ENCODE data around the gene PARD6G. TPM values are rescaled to one million over a fixed set of nuclear protein-coding genes. Genes with fewer than 3 reads are reported as not detected.

Gene PARD6G
- total RNA-seq, 2 donors from 2014 or later, result 12.3 to 18.7 TPM

- no peaks in the 10 kb centered on the region for H3K36me3 ChIP-seq
- no peak for TF ChIP-seq POLR2A (IDR thresholded peaks at IDR 0.05)
- TF ChIP-seq CTCF (IDR thresholded peaks at IDR 0.05), result no peak
- TF ChIP-seq POLR2AphosphoS5 (IDR thresholded peaks at IDR 0.05), result no peak
- 20% methylated on average over 6 of the region's 6 CpGs for WGBS
- H3K4me1 ChIP-seq (replicated peaks), result no peaks in the 10 kb centered on the region
- no peak overlapping the region for H3K27ac ChIP-seq
- H3K9me3 ChIP-seq, result no peaks in the 10 kb centered on the region
- no peak overlapping the region for H3K4me3 ChIP-seq
- no peak for DNase-seq (ENCODE audit: low spot score)
- no peaks in the 10 kb centered on the region for H3K27me3 ChIP-seq (replicated peaks; ENCODE audit: insufficient read depth)
- intact Hi-C loops (cut with DNase I), result no loop called here
Measured at GRCh38 chr18:80210312-80211083, 36.8 kb downstream of the PARD6G start.

GRCh38 chr18:80208620-80209019, 38.7 kb downstream of the PARD6G start:
- H3K27ac ChIP-seq, result no peak overlapping the region
- no peaks in the 10 kb centered on the region for H3K27me3 ChIP-seq (replicated peaks; ENCODE audit: insufficient read depth)
- no peak overlapping the region for H3K4me3 ChIP-seq
- no peak for DNase-seq (ENCODE audit: low spot score)
- H3K4me1 ChIP-seq (replicated peaks), result no peaks in the 10 kb centered on the region
- no peaks in the 10 kb centered on the region for H3K36me3 ChIP-seq
- H3K9me3 ChIP-seq, result no peaks in the 10 kb centered on the region
- no peak for TF ChIP-seq CTCF (IDR thresholded peaks at IDR 0.05)
- TF ChIP-seq POLR2A (IDR thresholded peaks at IDR 0.05), result no peak
- 94% methylated on average over 4 of the region's 4 CpGs for WGBS
- intact Hi-C loops (cut with DNase I), result no loop called here

DNA sequence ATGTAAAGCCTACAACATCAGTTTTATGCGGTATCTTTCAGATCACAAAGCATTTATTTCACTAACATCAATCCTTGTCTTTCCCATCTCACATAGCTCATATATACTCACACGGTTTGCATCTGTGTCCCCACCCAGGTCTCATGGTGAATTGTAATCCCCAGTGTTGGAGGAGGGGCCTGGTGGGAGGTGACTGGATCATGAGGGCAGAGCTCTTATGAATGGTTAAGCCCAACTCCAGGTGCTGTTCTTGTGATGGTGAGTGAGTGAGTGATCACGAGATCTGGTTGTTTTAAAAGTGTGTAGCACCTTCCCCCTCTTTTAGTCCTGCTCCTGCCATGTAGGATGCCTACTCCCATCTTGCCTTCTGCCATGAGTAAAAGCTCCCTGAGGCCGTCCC, 42.0 kb downstream of the PARD6G start:
- Histone ChIP-seq H3K4me1 (replicated peaks) (no peaks in the 10 kb centered on the region), H3K36me3 (no peaks in the 10 kb centered on the region), H3K4me3 (no peak overlapping the region), H3K27me3 (replicated peaks; ENCODE audit: insufficient read depth) (no peaks in the 10 kb centered on the region), H3K9me3 (no peaks in the 10 kb centered on the region), H3K27ac (no peak overlapping the region)
- intact Hi-C loops (cut with DNase I), result no loop called here
- WGBS, result 95% methylated on average over 4 of the region's 4 CpGs
- no peak for DNase-seq (ENCODE audit: low spot score)
- TF ChIP-seq CTCF (IDR thresholded peaks at IDR 0.05), result no peak
- no peak for TF ChIP-seq POLR2AphosphoS5 (IDR thresholded peaks at IDR 0.05)
- no peak for TF ChIP-seq POLR2A (IDR thresholded peaks at IDR 0.05)

GRCh38 chr18:80204142-80204541, 43.2 kb downstream of the PARD6G start:
- no peaks in the 10 kb centered on the region for H3K9me3 ChIP-seq
- no peaks in the 10 kb centered on the region for H3K27me3 ChIP-seq (replicated peaks; ENCODE audit: insufficient read depth)
- intact Hi-C loops (cut with DNase I), result no loop called here
- no peaks in the 10 kb centered on the region for H3K36me3 ChIP-seq
- no peaks in the 10 kb centered on the region for H3K4me1 ChIP-seq (replicated peaks)
- DNase-seq (ENCODE audit: low spot score), result no peak
- no peak overlapping the region for H3K27ac ChIP-seq
- 94% methylated on average over 2 of the region's 2 CpGs for WGBS
- H3K4me3 ChIP-seq, result no peak overlapping the region
- no peak for TF ChIP-seq POLR2AphosphoS5 (IDR thresholded peaks at IDR 0.05)
- TF ChIP-seq CTCF (IDR thresholded peaks at IDR 0.05), result no peak
- TF ChIP-seq POLR2A (IDR thresholded peaks at IDR 0.05), result no peak

DNA sequence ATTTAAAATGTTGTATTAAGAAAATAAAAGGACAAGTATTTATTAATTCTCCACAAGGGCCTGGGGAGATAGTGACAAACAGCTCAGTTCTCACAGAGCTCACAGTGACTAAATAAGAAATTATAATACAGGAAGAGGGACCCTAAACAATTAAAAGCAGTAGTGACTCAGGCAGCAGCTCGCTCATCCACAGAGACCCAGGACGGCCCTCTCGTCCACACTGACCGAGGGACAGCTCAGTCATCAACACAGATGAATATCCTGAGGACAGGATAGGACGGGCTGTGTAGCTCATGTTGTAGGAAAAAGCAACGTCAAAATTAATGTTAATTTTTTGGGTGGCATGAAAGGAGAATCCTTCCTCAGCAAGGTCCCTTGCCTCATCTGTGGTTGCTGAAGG, 44.1 kb downstream of the PARD6G start:
- Histone ChIP-seq H3K27me3 (replicated peaks; ENCODE audit: insufficient read depth) (no peaks in the 10 kb centered on the region), H3K4me3 (no peak overlapping the region), H3K27ac (no peak overlapping the region), H3K4me1 (replicated peaks) (no peaks in the 10 kb centered on the region), H3K9me3 (no peaks in the 10 kb centered on the region), H3K36me3 (no peaks in the 10 kb centered on the region)
- DNase-seq (ENCODE audit: low spot score), result no peak
- TF ChIP-seq POLR2AphosphoS5 (IDR thresholded peaks at IDR 0.05) (no peak), POLR2A (IDR thresholded peaks at IDR 0.05) (no peak), CTCF (IDR thresholded peaks at IDR 0.05) (no peak)
- 83% methylated on average over 6 of the region's 6 CpGs for WGBS
- intact Hi-C loops (cut with DNase I), result no loop called here
